Stimulated activated CD8-positive, alpha-beta memory T cell treated with anti-CD3 and anti-CD28 coated beads, Interleukin-4, amount 100 ng/mL, for 4 hours (primary cell): ENCODE results near the gene THAP4.

Experiments
- DNase-seq, 2 donors: peaks; one replicate each; pipeline ENCODE4 v3.0.0-alpha.2; 2020; ENCODE audit warnings: low read depth in 2 of 2, low spot score in 1 of 2

Gene THAP4

DNA sequence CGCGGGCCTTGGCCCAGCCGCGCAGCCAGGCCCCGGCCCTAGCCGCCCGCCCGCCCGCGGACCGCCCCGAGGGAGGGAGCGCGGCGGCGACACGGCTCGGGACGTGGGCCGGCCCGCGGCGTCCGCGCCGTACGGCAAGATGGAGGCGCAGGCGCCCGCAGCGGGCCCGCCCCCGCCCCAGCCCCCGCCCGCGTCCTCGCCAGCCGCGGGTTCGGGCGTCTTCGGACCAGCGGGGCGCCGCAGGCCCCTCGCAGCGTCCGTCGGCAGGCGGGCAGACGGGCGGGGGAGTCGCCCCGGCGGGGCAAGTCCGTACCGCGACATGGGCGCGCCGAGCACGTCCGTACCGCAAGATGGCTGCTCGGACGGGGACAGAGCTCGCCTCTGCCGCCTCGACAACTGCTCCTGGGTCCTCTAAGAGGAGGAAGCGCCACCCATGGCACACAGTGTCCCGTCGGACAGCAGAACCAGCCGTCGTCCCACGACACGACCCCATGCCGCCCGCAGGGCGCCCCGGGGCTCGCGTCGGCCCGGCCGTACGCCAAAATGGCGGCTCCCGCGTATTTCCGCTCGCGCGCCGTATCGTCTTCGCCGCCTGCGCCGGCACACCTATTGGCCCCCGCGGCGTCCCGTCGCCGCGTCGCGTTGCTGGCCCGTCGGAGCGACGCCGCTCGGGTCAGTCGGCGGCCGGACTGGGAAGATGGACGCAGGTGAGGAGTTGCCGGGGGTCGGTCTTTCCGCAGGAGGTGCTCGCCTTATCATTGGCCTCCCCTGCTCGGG is at the start of gene THAP4, which contains the start of gene ATG4B:
Gene THAP4, minus strand, starts transcription at position 141 of the 777 bp plus-strand sequence. CDS start 141 bp downstream, outside the sequence.
Gene ATG4B, plus strand, starts transcription at position 676 of the 777 bp plus-strand sequence. Its CDS starts 22 bp downstream, at position 698.
- peak; percentile 31 to 56 for DNase-seq

DNA sequence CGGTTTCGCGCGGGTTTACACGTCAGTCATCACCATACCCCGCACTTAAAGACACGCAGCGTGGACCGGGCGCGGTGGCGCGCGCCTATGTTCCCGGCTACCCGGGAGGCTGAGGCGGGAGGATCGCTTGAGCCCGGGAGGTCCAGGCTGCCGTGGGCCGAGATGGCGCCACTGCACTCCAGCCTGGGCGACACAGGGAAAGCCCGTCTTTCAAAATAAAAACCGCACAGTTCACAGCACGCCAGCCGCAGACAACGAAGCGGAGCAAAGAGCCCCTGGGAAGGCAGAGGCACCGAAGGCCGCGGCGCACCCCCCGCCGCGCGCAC is 49.3 kb upstream of the THAP4 start:
- DNase-seq: no peak

DNA sequence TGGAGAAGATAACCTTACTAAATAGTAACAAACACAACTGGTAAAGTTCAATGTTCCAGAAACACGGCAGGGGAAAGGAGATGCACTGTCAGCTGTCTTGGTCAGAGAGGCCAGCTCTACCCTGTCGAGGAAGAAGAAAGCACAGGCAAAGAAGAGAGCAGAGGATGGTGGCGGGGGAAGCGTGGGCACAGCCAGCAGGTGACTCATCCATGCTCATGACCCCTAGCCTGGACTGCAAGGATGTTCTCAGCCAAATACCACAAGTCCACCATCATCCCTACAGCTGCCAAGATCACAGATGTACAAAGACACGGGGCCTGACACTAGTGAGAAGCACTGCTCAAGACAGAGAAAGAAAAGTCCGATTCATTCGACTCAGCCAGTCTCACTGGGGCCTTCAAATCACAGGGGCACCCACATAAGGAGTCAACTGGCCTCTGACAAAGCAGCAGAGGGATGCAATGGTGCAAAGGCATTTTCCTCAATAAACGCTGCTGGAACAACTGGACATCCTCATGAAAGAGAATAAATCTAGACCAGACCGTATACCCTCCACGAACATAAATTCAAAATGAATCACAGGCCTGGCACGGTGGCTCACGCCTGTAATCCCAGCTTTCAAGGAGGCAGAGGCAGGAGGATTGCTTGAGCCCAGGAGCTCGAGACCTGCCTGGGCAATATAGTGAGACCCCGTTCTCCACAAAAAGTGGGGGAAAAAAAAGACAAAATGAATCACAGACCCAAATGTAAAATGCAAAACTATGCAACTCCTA is 44.1 kb upstream of the THAP4 start:
- no peak for DNase-seq

- DNase-seq: no peak
Measured at GRCh38 chr2:241680044-241680443, 43.1 kb upstream of the THAP4 start.

DNA sequence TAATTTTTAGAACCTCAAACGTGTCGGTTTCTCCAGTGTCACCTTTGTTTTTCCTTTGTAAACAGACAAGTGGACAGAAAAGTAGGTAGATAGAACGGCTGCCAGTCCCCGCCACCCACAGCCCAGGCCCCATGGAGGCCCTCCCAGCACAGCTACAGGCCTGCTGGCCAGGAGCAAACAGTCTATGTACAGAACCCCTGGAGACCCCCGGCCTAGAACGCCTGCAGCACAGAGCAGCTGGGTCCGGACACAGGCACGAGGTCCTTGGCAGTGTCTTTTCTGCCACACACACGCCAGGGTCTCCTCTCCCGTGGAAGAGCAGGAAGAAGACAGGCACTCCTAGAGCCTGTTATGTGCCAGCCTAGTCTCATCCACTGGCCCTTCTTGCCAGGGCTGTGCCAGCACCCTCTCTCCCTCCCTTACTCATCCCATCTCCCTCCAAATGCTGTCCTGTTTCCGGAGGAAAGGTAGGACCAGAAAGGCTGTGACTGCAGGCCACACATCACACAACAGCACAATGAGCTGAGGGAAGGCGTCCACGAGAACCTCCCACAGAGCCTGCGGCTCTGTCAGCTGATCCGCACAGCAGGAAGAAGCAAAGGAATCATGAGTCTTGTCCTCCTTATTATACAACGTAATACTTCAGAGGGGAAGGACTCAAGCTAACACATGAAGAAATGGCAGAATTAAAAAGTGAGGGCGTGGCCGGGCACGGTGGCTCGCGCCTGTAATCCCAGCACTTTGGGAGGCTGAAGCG is 42.0 kb upstream of the THAP4 start:
- DNase-seq: no peak

- DNase-seq: no peak
Measured at GRCh38 chr2:241678307-241678706, 41.3 kb upstream of the THAP4 start.

GRCh38 chr2:241677392-241677791 is 40.4 kb upstream of the THAP4 start:
- no peak for DNase-seq

DNA sequence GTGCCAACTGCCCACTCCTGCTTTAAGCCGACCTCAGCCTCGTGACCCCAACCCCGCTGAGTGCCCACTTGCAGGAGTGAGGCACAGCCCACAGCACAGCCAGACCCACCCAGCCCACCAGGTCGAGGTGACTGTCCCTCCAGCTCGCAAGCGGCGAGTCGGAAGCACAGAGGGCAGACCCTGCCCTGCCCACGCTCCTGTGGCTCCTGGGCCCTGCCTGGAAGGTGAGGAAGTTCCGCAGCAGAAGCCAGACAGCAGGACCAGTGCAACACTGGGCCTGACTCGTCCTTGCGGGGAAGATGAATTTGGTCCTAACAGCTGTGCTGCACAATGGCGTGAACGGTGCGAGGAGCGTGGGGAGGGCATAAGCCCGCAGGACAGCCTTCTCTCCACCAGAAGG is 39.7 kb upstream of the THAP4 start:
- no peak for DNase-seq

DNA sequence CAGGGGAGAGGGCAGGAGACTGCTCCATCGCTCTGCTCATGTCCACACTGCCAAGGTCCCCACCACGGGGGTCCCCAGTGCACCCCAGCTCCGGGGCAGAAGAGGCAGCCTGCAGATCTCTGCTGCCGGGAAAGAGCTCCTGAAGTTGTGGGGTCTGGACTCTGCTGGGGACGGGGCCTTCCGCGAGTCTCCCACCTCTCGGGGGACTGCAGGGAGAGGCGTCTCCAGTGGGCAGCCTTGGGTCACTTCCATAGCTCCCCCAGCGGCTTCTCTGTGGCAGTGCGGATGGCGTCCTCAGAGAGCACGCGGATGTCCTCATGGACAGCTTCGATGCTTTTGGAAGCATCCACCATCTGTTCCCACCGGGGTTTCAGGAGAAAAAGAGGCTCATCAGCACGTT is 38.9 kb upstream of the THAP4 start:
- no peak for DNase-seq

GRCh38 chr2:241673797-241674725 is 37.1 kb upstream of the THAP4 start:
- DNase-seq: no peak

- no peak for DNase-seq
Measured at GRCh38 chr2:241673189-241673663, 36.3 kb upstream of the THAP4 start.

DNA sequence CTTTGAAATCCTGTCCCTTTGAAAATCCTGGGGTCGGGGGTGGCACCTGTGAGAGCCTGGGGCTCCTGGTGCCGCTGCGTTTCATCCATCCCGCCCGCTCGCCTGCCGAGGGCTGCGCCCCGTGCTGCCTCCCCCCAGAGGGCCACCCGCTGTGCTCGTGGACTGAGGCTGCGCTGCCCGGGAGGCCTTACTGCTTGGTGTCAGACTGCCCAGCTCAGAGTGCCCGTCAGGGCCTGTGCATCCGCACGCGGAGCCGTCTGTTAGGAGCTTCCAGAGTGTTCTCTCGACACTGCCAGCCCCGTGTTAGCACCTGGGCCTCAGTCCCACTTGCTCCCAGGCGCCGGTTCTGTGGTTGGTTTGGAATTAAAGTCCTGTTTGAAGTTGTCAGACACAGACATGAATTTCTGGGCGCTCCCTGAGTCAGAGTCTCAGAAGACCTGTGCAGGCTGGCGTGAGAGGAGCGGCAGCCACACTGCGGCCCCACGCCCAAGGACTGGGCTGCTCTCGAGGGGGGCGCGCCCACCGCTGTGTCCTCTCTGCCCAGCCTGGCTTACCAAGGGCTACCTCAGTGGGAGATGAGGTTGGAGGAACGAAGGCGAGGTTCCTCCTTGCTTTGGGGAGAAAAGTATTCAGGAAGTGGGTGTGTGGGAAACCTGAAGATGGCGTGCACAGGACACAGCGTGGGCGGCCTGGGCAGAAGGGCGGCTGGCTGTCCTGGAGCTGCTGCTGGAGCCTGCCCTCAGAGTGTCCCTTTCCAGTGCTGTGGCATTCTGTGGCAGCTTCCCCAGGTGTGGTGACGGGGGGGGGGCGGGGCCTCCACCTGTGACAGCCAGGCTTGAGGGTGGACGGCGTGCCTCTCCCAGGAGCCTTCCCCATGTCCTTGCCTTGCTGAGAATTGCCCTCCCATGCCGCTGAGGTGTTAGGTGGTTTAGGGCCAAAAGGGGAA is 35.6 kb upstream of the THAP4 start:
- DNase-seq: no peak

- no peak for DNase-seq
Measured at GRCh38 chr2:241671457-241672240, 34.7 kb upstream of the THAP4 start.

DNA sequence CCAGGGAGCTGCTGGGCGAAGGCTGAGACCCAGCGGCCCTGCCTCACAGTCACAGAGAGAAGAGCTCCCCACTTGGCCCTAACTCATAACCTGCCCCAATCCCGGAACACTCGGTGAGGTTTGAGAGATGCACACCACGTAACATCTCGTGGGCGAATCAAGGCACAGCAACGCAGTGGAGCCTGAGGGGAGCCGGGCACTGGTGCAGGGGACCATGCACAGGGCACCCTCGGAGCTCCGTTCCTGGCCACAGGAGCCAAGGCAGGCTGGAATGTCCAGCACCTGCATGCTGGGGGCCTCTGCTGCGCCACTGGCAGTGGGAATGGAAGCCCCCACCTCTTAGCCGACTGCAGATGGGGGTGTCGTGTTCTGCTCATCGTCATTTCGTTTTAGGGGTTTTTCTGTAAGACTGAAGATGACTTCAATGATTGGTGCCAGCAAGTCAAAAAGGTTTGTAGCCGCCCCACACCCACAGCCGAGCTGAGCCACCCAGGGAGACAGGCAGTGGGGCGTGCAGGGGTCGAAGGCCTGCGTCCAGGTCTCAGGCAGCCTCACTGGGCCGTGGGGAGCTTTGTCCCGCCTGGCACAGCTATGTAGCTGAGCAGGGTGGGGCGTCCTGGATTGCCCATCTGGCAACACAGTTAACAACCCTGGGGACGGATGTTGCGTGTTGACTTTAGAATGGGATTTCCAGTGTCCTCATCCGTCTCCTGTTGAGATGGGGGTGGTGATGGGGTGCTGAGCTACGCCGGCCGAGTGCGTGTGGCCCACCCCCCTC is 33.6 kb upstream of the THAP4 start:
- DNase-seq: no peak

DNA sequence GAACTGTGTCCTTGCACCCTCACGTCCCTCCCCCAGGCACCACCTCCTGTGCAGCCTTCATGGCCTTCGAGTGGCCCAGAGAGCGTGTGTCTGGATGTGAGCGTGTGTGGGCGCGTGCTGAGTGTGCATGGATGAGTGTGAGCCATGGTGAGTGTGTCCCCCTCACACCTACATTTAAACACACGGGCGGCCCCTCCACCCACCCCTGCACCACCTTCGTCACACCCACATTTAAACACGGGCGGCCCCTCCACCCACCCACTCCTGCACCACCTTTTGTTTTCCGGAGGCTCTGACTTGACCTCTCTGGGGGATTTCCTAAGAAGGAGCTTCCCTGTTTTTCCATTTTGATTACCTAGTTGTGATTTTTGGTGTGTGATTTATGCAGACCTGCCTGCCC is 31.9 kb upstream of the THAP4 start:
- no peak for DNase-seq

DNA sequence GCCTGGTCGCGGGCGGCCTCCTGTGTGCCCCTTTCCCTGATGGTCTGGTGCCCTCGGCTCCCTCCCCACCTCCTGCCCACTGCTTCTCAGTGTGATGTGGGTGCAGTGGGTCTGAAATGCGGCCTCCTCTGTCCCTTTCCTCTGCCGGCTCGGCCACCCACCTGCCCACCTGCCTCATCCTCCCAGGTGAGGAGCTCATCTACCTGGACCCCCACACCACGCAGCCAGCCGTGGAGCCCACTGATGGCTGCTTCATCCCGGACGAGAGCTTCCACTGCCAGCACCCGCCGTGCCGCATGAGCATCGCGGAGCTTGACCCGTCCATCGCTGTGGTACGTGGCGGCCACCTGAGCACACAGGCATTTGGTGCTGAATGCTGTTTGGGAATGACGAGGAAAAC is 31.4 kb upstream of the THAP4 start:
- no peak for DNase-seq

GRCh38 chr2:241666627-241667400 is 29.9 kb upstream of the THAP4 start:
- DNase-seq: no peak
